ENCODE results near the gene ITIH3.
"Not testable (repeated sequence)": the region's sequence is repeated elsewhere in the genome, so short reads cannot be mapped to it uniquely, and the experiment has no call there.

The ITIH3 gene, protein sequence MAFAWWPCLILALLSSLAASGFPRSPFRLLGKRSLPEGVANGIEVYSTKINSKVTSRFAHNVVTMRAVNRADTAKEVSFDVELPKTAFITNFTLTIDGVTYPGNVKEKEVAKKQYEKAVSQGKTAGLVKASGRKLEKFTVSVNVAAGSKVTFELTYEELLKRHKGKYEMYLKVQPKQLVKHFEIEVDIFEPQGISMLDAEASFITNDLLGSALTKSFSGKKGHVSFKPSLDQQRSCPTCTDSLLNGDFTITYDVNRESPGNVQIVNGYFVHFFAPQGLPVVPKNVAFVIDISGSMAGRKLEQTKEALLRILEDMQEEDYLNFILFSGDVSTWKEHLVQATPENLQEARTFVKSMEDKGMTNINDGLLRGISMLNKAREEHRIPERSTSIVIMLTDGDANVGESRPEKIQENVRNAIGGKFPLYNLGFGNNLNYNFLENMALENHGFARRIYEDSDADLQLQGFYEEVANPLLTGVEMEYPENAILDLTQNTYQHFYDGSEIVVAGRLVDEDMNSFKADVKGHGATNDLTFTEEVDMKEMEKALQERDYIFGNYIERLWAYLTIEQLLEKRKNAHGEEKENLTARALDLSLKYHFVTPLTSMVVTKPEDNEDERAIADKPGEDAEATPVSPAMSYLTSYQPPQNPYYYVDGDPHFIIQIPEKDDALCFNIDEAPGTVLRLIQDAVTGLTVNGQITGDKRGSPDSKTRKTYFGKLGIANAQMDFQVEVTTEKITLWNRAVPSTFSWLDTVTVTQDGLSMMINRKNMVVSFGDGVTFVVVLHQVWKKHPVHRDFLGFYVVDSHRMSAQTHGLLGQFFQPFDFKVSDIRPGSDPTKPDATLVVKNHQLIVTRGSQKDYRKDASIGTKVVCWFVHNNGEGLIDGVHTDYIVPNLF
- total RNA-seq = 0 reads per million in 3 experiments

GRCh38 chr3:52794612-52795099, at the start of gene ITIH3:
TSS of gene ITIH3 (plus strand) at chr3:52794796. CDS start at chr3:52794804, 8 bp downstream.
- no peak for DNase-seq

GRCh38 chr3:52752045-52752660, 42.4 kb upstream of the ITIH3 start:
- no peak for DNase-seq

DNA sequence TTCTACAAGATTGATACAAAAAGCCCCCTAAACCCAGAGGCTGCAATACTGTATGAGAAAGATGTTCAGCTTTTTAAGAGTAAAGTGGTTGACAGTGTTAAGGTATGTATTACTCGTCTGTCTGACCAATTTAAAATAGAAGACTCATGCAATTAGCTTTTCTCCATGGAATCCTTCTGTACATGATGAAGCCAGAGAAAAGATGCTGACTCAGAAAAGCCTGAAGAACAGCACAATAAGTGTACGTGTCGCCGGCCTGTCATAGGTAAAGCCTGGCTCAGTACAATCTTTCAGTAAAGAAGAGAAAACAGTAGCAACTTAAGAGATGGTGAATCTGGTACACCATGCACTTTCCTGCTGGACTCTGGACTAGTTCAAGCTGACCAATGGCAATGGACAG, 40.2 kb upstream of the ITIH3 start:
- DNase-seq = no peak

GRCh38 chr3:52756141-52756540, 38.5 kb upstream of the ITIH3 start:
- DNase-seq = no peak

- no peak for DNase-seq
These were observed 31.1 kb upstream of the ITIH3 start for GRCh38 chr3:52763466-52763865.

- no peak for DNase-seq
These were observed 24.7 kb upstream of the ITIH3 start for GRCh38 chr3:52769786-52770455.

GRCh38 chr3:52770496-52771333, 23.9 kb upstream of the ITIH3 start, which contains the start of gene NEK4:
TSS of gene NEK4 (minus strand) at chr3:52770940. CDS start at chr3:52770746, 194 bp downstream.
- DNase-seq = peak; percentile 71

DNA sequence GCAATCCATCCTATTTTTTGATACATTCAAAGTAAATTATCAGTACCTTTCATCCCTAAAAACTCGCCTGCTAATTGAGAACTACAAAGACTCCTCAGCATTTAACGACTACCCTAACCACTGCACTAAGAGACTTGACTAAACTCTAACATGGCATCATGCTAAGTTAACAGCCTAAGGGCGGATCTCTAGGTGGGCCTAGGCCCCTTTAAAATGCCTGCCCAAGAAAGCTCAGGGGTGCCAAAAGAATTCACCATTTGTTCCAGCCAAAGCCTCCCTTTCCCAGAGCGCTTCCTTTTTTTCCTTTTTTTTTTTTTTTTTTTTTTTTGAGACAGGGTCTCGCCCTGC, 23.3 kb upstream of the ITIH3 start:
- no peak for DNase-seq

GRCh38 chr3:52771702-52772101, 22.9 kb upstream of the ITIH3 start:
- no peak for DNase-seq

GRCh38 chr3:52773361-52774065, 21.1 kb upstream of the ITIH3 start:
- no peak for DNase-seq

- no peak for DNase-seq
These were observed 20.4 kb upstream of the ITIH3 start for GRCh38 chr3:52774066-52774713.

DNA sequence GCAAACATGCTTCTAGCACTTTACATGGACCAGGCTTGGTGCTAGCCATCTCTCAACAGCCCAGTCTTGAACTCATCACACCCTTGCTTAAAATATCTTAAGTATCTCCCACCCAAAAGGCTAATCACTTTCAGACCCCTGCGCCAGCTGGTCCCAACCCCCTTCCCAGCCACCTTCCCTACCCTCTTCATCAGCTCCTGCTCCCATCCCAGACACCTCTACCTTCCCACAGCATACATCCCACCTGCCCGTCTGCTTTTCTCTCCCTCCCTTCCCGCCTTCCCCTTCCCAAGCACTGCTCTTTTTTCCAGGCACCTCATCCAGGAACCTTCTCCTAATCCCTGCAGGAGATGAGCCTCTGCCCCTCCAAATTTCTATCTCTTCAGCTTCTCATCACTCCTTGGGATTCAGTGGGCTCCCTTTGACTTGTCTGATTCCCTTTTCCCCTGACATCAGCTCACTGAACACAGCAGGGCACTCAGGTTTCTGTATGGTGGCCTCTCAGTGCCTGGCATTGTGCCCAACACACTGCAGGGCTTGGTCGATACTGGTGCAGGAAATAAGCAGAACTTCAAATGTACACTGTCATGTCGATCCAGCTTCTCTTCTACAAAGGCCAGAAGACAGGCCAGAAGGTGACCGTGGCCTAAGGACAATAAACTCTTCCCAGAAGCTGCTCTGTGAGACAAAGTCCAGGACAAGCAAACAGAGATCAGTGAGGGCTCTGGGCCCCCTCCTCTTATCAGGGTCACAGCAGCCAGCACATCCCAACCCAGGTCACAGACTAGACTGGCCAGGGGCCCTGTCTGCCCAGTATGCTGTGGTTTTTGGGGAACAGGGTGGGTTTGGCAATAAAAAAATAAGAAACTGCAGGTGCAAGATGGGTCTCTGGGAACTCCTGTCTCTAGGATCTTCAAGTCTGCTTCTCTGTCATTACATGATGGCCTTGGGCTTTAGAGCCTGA, 19.4 kb upstream of the ITIH3 start:
- no peak for DNase-seq

- DNase-seq = no peak
These were observed 18.7 kb upstream of the ITIH3 start for GRCh38 chr3:52775877-52776276.

DNA sequence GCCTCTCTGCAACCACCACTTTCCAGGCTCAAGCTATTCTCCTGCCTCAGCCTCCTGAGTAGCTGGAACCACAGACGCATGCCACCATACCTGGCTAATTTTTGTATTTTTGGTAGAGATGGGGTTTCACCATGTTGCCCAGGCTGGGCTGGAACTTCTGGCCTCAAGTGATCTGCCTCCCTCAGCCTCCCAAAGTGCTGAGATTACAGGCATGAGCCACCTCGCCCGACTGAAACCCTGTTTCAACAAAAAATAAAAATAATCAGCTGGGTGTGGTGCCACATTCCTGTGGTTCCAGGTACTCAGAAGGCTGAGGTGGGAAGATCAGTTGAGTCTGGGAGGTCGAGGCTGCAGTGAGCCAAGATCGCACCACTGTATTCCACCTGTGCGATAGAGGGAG, 18.1 kb upstream of the ITIH3 start:
- not testable (repeated sequence) for DNase-seq

DNA sequence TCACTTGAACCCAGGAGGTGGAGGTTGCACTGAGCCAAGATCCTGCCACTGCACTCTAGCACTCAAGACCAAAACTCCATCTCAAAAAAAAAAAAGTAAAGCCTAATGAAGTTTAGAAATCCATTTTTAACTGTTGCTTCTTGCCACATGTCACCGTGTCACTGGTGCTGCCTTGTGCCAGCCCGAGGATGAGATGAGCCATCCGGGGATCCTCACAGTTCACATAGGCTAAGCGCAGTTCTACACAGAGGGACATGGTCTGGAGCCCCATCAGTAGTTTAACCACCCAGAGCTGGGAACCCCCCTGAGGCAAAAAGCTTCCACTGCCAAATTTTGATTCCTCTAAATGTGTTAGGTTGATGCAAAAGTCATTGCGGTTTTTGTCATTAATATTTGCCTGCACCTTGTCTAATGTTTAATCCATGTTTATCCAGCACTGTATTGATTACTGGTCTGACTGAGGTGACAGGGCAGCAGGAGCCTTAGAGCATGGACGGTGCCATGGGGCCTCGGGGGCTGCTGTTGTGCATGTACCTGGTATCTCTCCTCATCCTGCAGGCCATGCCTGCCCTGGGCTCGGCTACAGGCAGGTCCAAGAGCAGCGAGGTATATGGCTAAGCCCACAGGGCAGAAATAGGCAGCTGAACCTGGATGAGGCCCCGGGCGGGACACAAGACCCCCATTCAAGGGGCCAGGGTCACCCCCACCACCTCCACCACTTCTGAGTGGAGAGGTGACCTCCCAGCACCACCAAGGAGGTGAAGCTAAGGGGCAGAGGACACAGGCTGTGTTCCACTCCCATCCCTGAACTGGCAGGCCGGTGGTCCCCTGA, 17.3 kb upstream of the ITIH3 start, which contains the start of gene ITIH1:
TSS of gene ITIH1 (plus strand) at position 473 of the 832 bp plus-strand sequence. CDS start at position 490, 17 bp downstream.
- no peak for DNase-seq

- DNase-seq = no peak
These were observed 16.4 kb upstream of the ITIH3 start for GRCh38 chr3:52777959-52778805.
